Activated CD4-positive, alpha-beta T cell treated with anti-CD3 and anti-CD28 coated beads, Interleukin-2, amount 10 ng/mL, durations not matched to agents 24 days and 14 days (primary cell): ENCODE results near the gene GCM1. TPM values are rescaled to one million over a fixed set of nuclear protein-coding genes. Genes with fewer than 3 reads are reported as not detected.

Experiments
- DNase-seq: peaks from one replicate; pipeline ENCODE4 v3.0.0; 2022
- H3K27ac Mint-ChIP-seq: one replicate; pipeline ENCODE4 v1.8.0; 2022; ENCODE audit warnings: mild to moderate bottlenecking, mixed read lengths
- H3K27me3 Mint-ChIP-seq: one replicate; pipeline ENCODE4 v1.8.0; 2022; ENCODE audit warnings: mixed read lengths
- H3K36me3 Mint-ChIP-seq: one replicate; pipeline ENCODE4 v1.8.0; 2022; ENCODE audit warnings: low read depth, mild to moderate bottlenecking, mixed read lengths
- H3K4me1 Mint-ChIP-seq: one replicate; pipeline ENCODE4 v1.8.0; 2021; ENCODE audit warnings: mixed read lengths
- H3K4me3 Mint-ChIP-seq: one replicate; pipeline ENCODE4 v1.8.0; 2022; ENCODE audit warnings: mild to moderate bottlenecking, moderate library complexity, mixed read lengths
- H3K9me3 Mint-ChIP-seq: one replicate; pipeline ENCODE4 v1.8.0; 2021; ENCODE audit warnings: mixed read lengths
- intact Hi-C: fragments of 100-400 bp; cut with micrococcal nuclease; formaldehyde crosslinking; loops from one replicate; pipeline ENCODE4 v1.15.1; 2023
- total RNA-seq: library from RNA; stranded (reverse); gene quantifications from 2 replicates; pipeline ENCODE4 v1.2.3, GENCODE V29; 2022

The GCM1 gene
- total RNA-seq, 1 donor from 2014 or later: not detected

- H3K9me3 Mint-ChIP-seq: no peaks in the 10 kb centered on the region
- peaks cover 4% of the 10 kb centered on the region for H3K4me1 Mint-ChIP-seq
- peaks cover 9% of the 10 kb centered on the region for H3K27me3 Mint-ChIP-seq
- no peak for DNase-seq
- no peak overlapping the region for H3K27ac Mint-ChIP-seq
- H3K4me3 Mint-ChIP-seq: no peak overlapping the region
- intact Hi-C loops: no loop called here
- H3K36me3 Mint-ChIP-seq: no peaks in the 10 kb centered on the region
These were observed 39.0 kb downstream of the GCM1 start for GRCh38 chr6:53109612-53110011.

GRCh38 chr6:53107091-53107490 lies 41.5 kb downstream of the GCM1 start:
- peaks cover 4% of the 10 kb centered on the region for H3K36me3 Mint-ChIP-seq

GRCh38 chr6:53104916-53105315 lies 43.7 kb downstream of the GCM1 start:
- intact Hi-C loops: no loop called here
- H3K4me3 Mint-ChIP-seq: no peak overlapping the region

More at GRCh38 chr6:53107091-53107490, 41.5 kb downstream of the GCM1 start:
- H3K27me3 Mint-ChIP-seq: no peaks in the 10 kb centered on the region
- no peak overlapping the region for H3K4me3 Mint-ChIP-seq
- intact Hi-C loops: no loop called here
- no peak overlapping the region for H3K27ac Mint-ChIP-seq
- H3K4me1 Mint-ChIP-seq: no peaks in the 10 kb centered on the region
- H3K9me3 Mint-ChIP-seq: no peaks in the 10 kb centered on the region
- no peak for DNase-seq

GRCh38 chr6:53103993-53104675 lies 44.5 kb downstream of the GCM1 start:
- Mint-ChIP-seq H3K4me3 (no peak overlapping the region), H3K27ac (no peak overlapping the region), H3K27me3 (no peaks in the 10 kb centered on the region), H3K4me1 (no peaks in the 10 kb centered on the region), H3K9me3 (no peaks in the 10 kb centered on the region), H3K36me3 (peaks cover 14% of the 10 kb centered on the region)
- intact Hi-C loops: no loop called here
- DNase-seq: no peak

More at GRCh38 chr6:53104916-53105315, 43.7 kb downstream of the GCM1 start:
- Mint-ChIP-seq H3K27me3 (no peaks in the 10 kb centered on the region), H3K9me3 (no peaks in the 10 kb centered on the region), H3K36me3 (peaks cover 13% of the 10 kb centered on the region), H3K27ac (no peak overlapping the region), H3K4me1 (no peaks in the 10 kb centered on the region)
- no peak for DNase-seq

GRCh38 chr6:53101006-53101405 lies 47.6 kb downstream of the GCM1 start:
- Mint-ChIP-seq H3K36me3 (peaks cover 36% of the 10 kb centered on the region), H3K4me1 (no peaks in the 10 kb centered on the region), H3K27me3 (no peaks in the 10 kb centered on the region), H3K27ac (no peak overlapping the region), H3K9me3 (no peaks in the 10 kb centered on the region), H3K4me3 (no peak overlapping the region)
- DNase-seq: no peak
- intact Hi-C loops: no loop called here

- H3K9me3 Mint-ChIP-seq: no peaks in the 10 kb centered on the region
- DNase-seq: no peak
- no peaks in the 10 kb centered on the region for H3K27me3 Mint-ChIP-seq
- H3K4me3 Mint-ChIP-seq: no peak overlapping the region
- no peak overlapping the region for H3K27ac Mint-ChIP-seq
- peaks cover 41% of the 10 kb centered on the region for H3K36me3 Mint-ChIP-seq
- intact Hi-C loops: no loop called here
- no peaks in the 10 kb centered on the region for H3K4me1 Mint-ChIP-seq
These were observed 48.1 kb downstream of the GCM1 start for GRCh38 chr6:53100561-53100960.

- Mint-ChIP-seq H3K4me3 (no peak overlapping the region), H3K27ac (no peak overlapping the region), H3K4me1 (peaks cover 6% of the 10 kb centered on the region), H3K9me3 (no peaks in the 10 kb centered on the region), H3K27me3 (no peaks in the 10 kb centered on the region), H3K36me3 (peaks cover 57% of the 10 kb centered on the region)
- no peak for DNase-seq
- intact Hi-C loops: no loop called here
These were observed 52.9 kb downstream of the GCM1 start for GRCh38 chr6:53095716-53096115.

GRCh38 chr6:53095270-53095669 lies 53.4 kb downstream of the GCM1 start:
- Mint-ChIP-seq H3K36me3 (peaks cover 61% of the 10 kb centered on the region), H3K4me3 (no peak overlapping the region), H3K27ac (no peak overlapping the region), H3K4me1 (peaks cover 6% of the 10 kb centered on the region), H3K27me3 (no peaks in the 10 kb centered on the region), H3K9me3 (no peaks in the 10 kb centered on the region)
- no peak for DNase-seq
- intact Hi-C loops: no loop called here

- Mint-ChIP-seq H3K27me3 (no peaks in the 10 kb centered on the region), H3K9me3 (no peaks in the 10 kb centered on the region), H3K4me1 (peaks cover 6% of the 10 kb centered on the region), H3K36me3 (peaks cover 52% of the 10 kb centered on the region), H3K4me3 (no peak overlapping the region), H3K27ac (no peak overlapping the region)
- intact Hi-C loops: no loop called here
- DNase-seq: no peak
These were observed 58.1 kb downstream of the GCM1 start for GRCh38 chr6:53090576-53090975.

GRCh38 chr6:53089948-53090347 lies 58.7 kb downstream of the GCM1 start:
- Mint-ChIP-seq H3K4me3 (no peak overlapping the region), H3K36me3 (peaks cover 45% of the 10 kb centered on the region), H3K27ac (no peak overlapping the region), H3K27me3 (no peaks in the 10 kb centered on the region), H3K4me1 (peaks cover 6% of the 10 kb centered on the region), H3K9me3 (no peaks in the 10 kb centered on the region)
- no peak for DNase-seq
- intact Hi-C loops: loop anchor here (5.0 kb wide), 1 partner anchor 392 kb away; no protein-coding TSS in a partner anchor

- H3K9me3 Mint-ChIP-seq: no peaks in the 10 kb centered on the region
- H3K4me3 Mint-ChIP-seq: no peak overlapping the region
- H3K36me3 Mint-ChIP-seq: peaks cover 52% of the 10 kb centered on the region
- H3K27me3 Mint-ChIP-seq: no peaks in the 10 kb centered on the region
- intact Hi-C loops: loop anchor here (5.0 kb wide), 1 partner anchor 396 kb away; no protein-coding TSS in a partner anchor
- H3K27ac Mint-ChIP-seq: no peak overlapping the region
- no peaks in the 10 kb centered on the region for H3K4me1 Mint-ChIP-seq
- DNase-seq: no peak
These were observed 62.3 kb downstream of the GCM1 start for GRCh38 chr6:53086302-53086701.

- no peak overlapping the region for H3K27ac Mint-ChIP-seq
- DNase-seq: no peak
- H3K9me3 Mint-ChIP-seq: no peaks in the 10 kb centered on the region
- intact Hi-C loops: no loop called here
- peaks cover 48% of the 10 kb centered on the region for H3K36me3 Mint-ChIP-seq
- no peaks in the 10 kb centered on the region for H3K4me1 Mint-ChIP-seq
- H3K4me3 Mint-ChIP-seq: no peak overlapping the region
- no peaks in the 10 kb centered on the region for H3K27me3 Mint-ChIP-seq
These were observed 67.8 kb downstream of the GCM1 start for GRCh38 chr6:53080813-53081212.
